B cell (primary cell): ENCODE results near the gene FABP6.

Experiments
- CTCF ChIP-seq: fragments of 200-600 bp; IDR thresholded peaks from one replicate; pipeline ENCODE4 v1.8.0; 2022; ENCODE audit warnings: antibody characterized with exemption, mild to moderate bottlenecking
- EZH2 ChIP-seq: IDR thresholded peaks from 2 replicates; pipeline ENCODE4 v1.6.1; 2012; ENCODE audit warnings: borderline replicate concordance, low read depth, mild to moderate bottlenecking, moderate library complexity, low read length; ENCODE audit not compliant: insufficient read depth, poor library complexity, severe bottlenecking

DNA sequence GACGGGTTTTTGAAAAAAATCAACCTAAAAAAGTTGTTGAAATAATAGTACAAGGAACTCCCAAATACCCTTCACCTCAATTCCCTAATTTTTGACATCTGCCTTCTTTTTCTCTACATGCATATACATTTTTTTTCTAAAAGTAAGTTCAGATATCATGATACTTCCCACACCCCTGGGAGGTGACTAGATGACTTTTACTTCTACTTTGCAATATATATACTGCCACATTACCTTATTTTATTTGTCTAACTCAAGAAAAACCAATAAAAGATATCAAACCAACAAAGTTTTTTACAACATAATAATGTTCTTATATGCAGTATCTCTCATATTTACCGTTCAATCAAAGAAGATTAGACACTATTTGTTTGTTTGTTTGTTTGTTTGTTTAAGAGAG is 52.0 kb downstream of the FABP6 start:
- TF ChIP-seq CTCF (no peak), EZH2 (no peak)
